Measurements from ENCODE around the gene FOXK1. TPM values are rescaled to one million over a fixed set of nuclear protein-coding genes. Genes with fewer than 3 reads are reported as not detected.

FOXK1 gene
- total and polyA plus RNA-seq, 9 of the 15 experiments (the other 6 are each of a cell fraction or from before 2014, with no cell fraction given), result 0.32 to 45.5 (median 8.1) TPM

DNA sequence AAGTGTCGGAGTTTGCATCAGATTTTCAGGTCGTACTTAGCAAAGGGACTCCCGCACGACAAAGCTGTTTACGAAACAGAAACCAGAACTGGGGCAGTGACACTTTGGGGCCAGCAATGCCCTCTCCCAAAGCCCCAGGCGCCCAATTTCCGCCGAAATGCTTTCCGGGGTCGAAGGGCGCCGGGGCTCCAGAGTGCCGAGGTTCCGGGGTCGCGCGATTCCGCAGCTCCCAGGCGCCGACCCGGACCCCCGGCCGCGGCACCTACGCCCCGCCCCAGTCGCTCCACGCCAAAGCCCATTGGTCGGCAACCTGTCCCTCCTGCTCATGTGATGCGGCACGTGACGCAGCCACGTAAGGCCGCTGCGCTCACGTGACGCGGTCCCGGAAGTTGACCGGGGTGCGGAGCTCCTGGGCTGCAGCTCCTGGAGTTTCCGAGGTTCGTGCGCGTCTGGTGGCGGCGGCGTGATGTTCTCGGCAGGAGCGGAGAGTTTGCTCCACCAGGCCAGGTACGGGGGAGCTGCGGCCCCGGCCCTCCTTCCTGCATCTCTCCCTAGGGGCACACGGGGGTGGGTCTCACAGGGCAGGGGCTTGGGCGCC, 93.3 kb downstream of the FOXK1 start, which contains the start of gene AP5Z1 (continued):
- 0 out of 2 replicates have a peak, but pooled peaks have one; percentile 65 for TF ChIP-seq HIVEP1 (CRISPR knock-in tag; IDR thresholded peaks at IDR 0.05)
- TF ChIP-seq CHD4 (IDR thresholded peaks at IDR 0.05; ENCODE audit: insufficient read depth, insufficient replicate concordance, low read depth, low read length, poor library complexity, severe bottlenecking), result no peak
- TF ChIP-seq, protein P1, sequence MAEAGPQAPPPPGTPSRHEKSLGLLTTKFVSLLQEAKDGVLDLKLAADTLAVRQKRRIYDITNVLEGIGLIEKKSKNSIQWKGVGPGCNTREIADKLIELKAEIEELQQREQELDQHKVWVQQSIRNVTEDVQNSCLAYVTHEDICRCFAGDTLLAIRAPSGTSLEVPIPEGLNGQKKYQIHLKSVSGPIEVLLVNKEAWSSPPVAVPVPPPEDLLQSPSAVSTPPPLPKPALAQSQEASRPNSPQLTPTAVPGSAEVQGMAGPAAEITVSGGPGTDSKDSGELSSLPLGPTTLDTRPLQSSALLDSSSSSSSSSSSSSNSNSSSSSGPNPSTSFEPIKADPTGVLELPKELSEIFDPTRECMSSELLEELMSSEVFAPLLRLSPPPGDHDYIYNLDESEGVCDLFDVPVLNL (CRISPR knock-in tag; IDR thresholded peaks at IDR 0.05; ENCODE audit: low read depth), result no peak
- TF ChIP-seq, protein P2, sequence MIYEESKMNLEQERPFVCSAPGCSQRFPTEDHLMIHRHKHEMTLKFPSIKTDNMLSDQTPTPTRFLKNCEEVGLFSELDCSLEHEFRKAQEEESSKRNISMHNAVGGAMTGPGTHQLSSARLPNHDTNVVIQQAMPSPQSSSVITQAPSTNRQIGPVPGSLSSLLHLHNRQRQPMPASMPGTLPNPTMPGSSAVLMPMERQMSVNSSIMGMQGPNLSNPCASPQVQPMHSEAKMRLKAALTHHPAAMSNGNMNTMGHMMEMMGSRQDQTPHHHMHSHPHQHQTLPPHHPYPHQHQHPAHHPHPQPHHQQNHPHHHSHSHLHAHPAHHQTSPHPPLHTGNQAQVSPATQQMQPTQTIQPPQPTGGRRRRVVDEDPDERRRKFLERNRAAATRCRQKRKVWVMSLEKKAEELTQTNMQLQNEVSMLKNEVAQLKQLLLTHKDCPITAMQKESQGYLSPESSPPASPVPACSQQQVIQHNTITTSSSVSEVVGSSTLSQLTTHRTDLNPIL (CRISPR knock-in tag; IDR thresholded peaks at IDR 0.05), result no peak
- TF ChIP-seq C11orf30 (IDR thresholded peaks at IDR 0.05; ENCODE audit: low read depth), result peak; percentile 99
- peak; percentile 76 for TF ChIP-seq FIP1L1 (IDR thresholded peaks at IDR 0.05; ENCODE audit: low read depth, low read length, poor library complexity, severe bottlenecking)
- no peak for TF ChIP-seq ZNF311 (CRISPR knock-in tag; IDR thresholded peaks at IDR 0.05)
- no peak for TF ChIP-seq THRAP3 (IDR thresholded peaks at IDR 0.05; ENCODE audit: borderline replicate concordance)
- TF ChIP-seq TAF9B (IDR thresholded peaks at IDR 0.05; ENCODE audit: partially characterized antibody), result peak; percentile 85
- peak; percentile 100 for TF ChIP-seq RAD51 (IDR thresholded peaks at IDR 0.05; ENCODE audit: borderline replicate concordance, low read depth)
- peak; percentile 45; the same call in 1 of the 2 replicates for TF ChIP-seq RNF2 (IDR thresholded peaks at IDR 0.05)
- TF ChIP-seq RCOR1 (IDR thresholded peaks at IDR 0.05; ENCODE audit: borderline replicate concordance in 1 of 2, low read depth in 2 of 2, low read length in 2 of 2), result peak in 1 of 2 experiments; percentile 94; a peak in 2 of 4 replicates
- peak; percentile 98 for TF ChIP-seq TOE1 (IDR thresholded peaks at IDR 0.05; ENCODE audit: borderline replicate concordance)
- no peak for TF ChIP-seq TOE1 (CRISPR knock-in tag; IDR thresholded peaks at IDR 0.05; ENCODE audit: borderline replicate concordance, low read depth)
- peak; percentile 99 for TF ChIP-seq ELF2 (CRISPR knock-in tag; IDR thresholded peaks at IDR 0.05)
- TF ChIP-seq JUND (IDR thresholded peaks at IDR 0.05; ENCODE audit: borderline replicate concordance, low read depth, low read length), result peak; percentile 61; the same call in 1 of the 2 replicates
- TF ChIP-seq JUND (tag; IDR thresholded peaks at IDR 0.05; ENCODE audit: borderline replicate concordance, low read depth, low read length), result peak; percentile 32; the same call in 1 of the 3 replicates
- TF ChIP-seq BHLHE40 (IDR thresholded peaks at IDR 0.05; ENCODE audit: low read length), result peak; percentile 100
- TF ChIP-seq ZC3H4 (CRISPR knock-in tag; IDR thresholded peaks at IDR 0.05; ENCODE audit: borderline replicate concordance), result no peak
- no peak; the same call in 1 of the 2 replicates for TF ChIP-seq SMAD4 (CRISPR knock-in tag; conservative IDR thresholded peaks at IDR 0.05)
- TF ChIP-seq FOXJ2 (tag; IDR thresholded peaks at IDR 0.05), result peak; percentile 57; the same call in 1 of the 2 replicates
- no peak for TF ChIP-seq FOXM1 (IDR thresholded peaks at IDR 0.05; ENCODE audit: low read depth)
- TF ChIP-seq FOXM1 (CRISPR knock-in tag; IDR thresholded peaks at IDR 0.05; ENCODE audit: low read depth), result 0 out of 2 replicates have a peak, but pooled peaks have one; percentile 44
- TF ChIP-seq ZFX (CRISPR knock-in tag; IDR thresholded peaks at IDR 0.05), result peak; percentile 6; the same call in 1 of the 2 replicates
- peak; percentile 64; the same call in 1 of the 2 replicates for TF ChIP-seq GATAD2A (IDR thresholded peaks at IDR 0.05)

Measured in K562 (cell line).